NCI-H1694 (cell line): Measurements from ENCODE around the gene ZBTB22.
"Not testable (repeated sequence)": the region's sequence is repeated elsewhere in the genome, so short reads cannot be mapped to it uniquely, and the experiment has no call there.

ENCODE experiments used
- DNase-seq: peaks from one replicate; lab custom pipeline; 2025; lab: John Stamatoyannopoulos, UW

ZBTB22 gene

DNA sequence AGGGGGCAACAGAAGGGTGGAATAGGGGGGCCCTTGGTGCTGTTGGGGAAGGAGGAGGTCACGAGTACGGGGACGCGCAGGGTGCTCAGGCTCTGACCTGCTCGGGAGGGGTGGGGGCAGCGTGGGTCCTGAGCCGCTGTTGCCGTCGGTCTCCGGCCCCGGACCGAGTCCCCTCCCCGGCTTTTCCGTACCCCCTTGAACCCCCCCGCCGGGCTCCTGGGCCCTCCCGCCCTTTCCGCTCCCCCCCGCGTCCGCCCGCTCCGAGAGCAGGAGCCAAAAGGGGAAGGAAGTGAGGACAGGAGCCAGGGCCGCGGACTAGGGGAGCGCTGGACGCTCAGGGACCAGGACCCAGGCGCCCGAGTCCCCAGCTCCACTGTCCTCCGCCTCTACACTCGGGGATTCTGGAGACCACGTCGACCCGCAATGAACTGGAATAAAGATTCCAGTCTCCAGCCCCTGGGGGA is 18.7 kb downstream of the ZBTB22 start, which contains the start of gene RGL2:
Gene RGL2, minus strand, starts transcription at position 170 of the 464 bp plus-strand sequence. CDS start 332 bp downstream, outside the sequence.
- no peak for DNase-seq

DNA sequence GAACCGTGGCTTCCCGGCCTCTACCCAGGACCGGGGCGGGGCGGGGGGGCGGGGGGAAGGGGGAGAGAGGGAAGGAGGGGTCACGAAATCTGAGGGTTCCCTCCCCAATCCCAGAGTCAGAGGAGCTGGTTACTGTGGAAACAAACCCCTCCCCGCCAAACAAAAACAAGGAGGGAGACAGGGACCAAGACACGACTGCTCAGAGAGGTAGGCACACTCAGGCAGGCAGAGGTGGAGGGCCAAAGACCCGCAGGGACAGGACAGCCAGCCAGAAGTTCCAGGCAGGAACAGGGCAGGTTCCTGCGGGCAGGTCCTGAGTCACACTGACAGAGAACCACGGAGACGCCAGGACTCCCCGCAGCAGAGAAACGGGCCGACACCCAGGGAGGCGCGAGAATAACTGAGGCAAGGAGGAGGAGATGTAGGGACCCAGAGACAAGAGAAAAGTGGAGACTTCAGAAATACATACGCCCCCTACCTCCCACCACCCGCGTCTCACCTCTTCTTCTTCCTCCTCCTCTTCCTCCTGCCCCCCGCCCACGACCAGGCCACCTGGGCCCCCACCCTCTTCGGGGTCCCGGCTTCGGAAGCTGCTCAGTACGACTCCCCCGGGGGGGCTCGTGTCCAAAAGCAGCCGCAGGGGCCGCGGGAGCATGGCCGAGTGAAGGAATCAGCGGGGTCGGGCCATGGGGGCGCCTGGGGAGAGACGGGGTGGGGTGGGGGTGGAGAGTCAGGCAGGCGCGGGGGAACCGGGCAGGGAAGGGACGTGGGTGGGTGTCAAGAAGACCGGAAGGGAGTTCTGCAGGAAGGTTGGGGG is 19.4 kb downstream of the ZBTB22 start:
- DNase-seq, result no peak

DNA sequence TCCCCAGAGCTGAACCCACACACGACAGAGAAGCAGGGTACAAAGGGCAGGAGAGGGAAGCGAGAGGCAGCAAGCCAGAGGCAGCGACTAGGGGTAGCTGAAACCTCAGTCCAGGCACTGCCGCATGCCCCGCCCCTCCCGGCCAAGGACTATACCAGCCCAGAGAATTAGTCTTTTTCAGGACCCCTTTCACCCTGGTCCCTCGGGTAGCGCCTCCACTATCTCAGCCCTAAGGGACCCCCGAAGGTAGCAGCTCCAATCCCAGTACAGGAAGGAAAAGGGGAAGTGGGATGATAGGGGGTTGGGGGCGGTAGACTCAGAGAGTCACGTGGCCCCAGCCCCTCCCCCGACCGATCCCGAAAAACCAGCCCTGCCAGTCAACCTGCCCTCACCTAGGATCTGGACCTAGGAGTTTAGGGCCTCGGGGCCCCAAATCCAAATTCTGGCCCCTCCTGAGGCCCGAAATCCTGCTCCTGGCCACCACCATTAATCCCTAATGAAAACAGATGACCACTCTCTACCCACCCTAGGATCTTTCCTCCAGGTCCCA is 20.1 kb downstream of the ZBTB22 start:
- no peak for DNase-seq

DNA sequence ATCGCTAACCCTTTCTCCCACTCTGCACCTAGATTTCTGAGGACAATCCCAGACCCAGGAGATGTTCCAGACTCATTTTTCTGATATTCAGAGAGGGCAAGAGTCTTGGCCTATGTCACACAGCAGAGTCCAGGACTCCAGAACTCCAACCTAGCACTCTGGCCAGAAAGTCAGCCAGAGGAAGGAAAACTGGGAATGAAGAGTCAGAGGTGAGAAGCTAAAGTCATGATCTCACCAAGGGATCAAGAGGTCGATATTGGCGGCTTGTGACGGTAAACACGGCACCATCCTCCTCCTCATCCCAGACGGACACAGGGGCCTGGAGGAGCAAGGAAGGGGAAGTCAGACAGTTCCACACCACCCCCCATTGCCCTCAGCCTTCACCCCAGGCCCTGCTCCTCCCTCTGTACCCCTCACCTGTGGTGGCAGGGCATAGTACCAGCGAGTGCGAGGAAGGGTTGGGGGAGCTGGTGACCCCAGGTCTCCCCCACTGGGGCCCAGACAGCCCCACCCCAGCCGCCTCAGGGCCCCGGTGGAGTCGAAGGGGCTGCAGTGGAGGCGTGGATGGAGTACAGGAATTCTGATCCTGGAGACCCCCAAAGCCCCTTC is 20.6 kb downstream of the ZBTB22 start:
- DNase-seq, result no peak

DNA sequence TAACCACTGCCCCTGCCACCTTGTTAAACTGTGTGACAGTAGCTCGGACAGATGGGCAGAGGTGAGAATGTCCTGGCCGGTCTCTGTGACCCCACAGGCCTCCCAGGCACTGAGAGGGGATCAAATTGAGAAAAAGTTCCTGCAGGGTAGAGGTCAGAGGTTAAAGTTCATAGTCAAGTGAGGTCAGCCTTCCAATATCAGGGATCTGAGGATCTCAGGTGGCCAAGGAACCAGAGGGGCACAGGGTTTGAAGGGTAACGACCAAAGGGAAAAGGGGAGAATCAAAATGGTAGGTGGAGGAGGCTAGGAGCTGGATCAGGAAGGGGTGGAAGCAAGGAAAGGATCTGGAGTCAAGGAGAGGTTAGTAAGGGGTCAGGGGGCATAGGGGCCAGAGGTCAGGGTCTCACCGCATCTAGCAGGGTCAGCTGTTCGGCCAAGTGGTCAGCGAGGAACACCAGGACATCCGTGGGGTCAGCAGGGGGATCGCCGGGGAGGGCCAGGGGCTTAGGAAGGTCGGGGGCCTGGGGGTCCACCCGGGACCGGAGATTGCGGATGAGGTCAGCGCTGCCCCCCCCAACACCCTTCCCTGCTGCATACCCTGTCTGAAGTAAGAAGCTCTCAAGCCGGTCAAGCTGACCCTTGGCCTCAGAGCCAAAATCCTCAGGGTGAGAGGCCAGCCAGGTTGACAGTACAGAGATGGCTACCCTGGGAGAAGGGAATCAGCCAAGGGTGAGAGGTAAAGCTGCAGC is 21.7 kb downstream of the ZBTB22 start:
- DNase-seq, result no peak

DNA sequence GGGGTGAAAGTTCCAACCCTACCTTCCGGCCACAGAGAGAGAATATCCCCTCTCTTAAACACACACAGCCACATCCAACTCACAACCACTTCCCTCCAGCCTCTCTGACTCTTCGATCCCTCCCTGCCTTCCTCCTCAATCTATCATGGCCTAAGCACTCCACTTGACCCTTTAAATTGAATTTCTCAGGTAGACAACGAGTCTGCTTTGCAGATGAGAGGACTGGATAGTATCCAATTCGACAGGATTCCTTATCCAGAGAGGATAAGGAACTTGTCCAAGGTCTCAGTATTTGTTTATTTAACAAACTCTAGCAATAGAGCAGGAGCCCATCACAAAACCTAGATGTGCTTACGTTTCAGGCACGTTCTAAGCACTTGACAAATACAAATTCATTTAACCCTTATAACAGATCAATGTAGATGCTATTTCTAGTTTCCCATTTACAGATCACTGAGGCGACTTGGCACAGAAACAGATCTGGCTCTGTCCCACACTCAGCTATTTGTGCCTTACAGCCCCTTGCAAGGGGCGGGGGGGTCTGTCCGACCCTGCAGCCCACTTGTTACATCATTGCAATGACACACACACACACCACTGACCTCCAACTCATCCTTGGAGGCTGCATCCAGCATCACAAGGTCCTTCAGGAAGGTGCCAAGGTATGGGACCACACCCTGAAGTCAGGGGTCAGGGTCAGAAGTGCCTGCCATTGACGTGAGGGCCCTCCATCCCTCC is 23.3 kb downstream of the ZBTB22 start:
- DNase-seq, result no peak

DNA sequence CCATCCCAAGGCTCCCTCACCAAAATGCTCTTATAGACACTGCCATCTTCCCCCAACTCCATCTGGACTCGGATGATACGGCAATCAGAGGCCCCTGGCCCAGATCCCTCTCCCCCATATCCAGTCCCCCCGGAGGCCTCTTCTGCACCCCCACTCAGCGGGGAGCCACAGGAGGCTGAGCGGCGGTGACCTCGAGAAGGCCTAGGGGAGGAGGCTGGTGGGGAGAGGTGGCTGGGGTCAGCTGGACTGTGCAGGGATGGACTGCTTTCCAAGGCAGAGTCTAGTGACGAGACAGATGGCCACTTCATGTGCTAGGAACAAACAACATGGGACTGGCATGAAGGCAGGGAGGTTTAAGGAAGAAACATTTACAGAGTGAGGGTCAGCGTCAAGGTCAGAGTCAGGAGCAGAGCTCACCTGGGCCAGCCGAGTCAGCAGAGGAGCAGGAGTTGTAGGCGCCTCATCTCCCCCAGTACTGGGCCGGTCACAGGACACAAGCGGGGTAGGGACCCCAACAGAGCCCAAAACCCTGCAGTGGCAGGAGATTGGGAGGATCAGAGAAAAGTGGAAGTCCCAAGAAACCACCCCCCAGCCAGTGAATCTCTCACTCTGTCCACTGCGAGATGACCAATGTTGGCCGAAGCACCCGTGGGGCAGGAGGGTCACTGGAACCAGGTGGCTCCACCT is 24.4 kb downstream of the ZBTB22 start:
- DNase-seq, result no peak

DNA sequence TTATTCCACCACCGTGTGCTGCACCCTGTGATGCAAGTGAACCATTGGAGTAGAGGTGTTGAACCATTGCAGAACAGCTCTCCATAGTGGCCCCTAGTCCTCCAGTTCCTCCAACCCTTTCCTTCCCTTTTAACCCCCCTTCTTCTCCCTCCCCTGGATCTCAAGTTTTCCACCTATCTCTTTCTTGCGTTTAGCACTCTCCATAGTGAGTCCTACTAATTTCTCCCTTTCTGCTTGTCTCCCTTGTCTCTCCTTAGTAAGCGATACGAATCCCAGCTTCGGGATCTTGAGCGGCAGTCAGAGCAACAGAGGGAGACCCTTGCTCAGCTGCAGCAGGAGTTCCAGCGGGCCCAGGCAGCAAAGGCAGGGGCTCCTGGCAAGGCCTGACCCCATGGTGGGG is 27.1 kb downstream of the ZBTB22 start:
- DNase-seq, result no peak

DNA sequence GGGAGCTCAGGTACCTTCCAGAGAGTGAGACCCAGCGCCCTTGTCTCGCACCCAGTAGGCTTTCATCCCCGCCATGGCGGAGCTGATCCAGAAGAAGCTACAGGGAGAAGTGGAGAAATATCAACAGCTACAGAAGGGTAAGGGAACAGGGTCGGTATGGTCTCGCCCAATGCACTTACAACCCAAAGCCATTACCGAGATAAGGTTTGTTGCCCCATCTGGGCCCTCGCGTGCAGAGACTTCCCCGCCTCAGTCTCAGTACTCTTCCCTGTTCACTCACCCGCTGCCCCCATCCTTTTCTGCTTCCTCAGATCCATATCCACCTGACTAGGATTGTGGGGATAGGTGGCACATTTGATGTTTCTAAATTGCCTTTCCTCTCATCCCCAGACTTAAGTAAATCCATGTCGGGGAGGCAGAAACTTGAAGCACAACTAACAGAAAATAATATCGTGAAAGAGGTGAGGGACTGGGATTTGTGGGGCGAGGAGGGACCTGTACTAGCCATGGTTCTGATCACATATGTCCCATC is 27.7 kb downstream of the ZBTB22 start:
- DNase-seq, result no peak

DNA sequence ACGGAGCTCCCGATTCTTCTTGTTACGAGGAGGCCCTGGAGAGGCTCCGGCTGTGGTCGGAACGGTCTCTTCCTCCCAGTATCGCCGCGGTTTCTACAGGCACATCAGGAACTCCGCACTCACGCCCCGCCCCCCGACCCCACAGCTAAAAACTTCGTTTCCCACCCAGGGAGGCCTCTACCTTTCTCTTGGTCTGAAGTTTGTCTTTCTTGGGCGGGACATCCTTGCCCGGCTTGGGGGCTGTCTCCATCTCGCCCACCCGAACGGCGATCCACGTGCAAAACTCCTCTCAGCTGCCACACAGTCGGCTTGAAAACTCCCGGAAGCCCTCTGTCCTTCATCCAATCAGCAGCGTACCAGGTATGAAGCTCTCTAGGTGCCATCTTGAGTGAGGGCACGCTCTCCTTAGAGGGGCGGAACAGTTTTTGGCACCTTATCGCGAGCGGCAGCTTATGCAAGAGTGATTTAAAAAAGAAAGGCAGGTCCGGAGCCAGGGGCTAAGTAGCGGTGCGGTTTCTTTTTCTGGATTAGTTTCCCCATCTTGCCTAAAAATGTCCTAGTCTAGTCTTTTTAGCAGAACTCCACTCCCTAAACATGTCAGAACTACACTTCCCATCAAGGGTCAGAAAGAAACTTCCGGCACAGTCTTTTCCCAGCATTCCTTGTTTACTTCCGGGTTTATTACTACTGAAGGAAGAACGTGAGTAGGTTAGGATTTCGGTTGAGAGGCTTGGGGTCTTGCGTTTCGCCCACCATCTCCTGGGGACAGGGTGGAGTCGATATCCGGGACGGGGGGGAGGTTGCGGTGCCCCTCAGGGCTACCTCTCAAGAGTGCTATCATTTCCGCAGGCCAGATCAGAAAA is 28.4 kb downstream of the ZBTB22 start, which contains the start of the genes PFDN6 and WDR46:
Gene PFDN6, plus strand, starts transcription at position 681 of the 863 bp plus-strand sequence. CDS start 256 bp downstream, outside the sequence.
Gene WDR46, minus strand, starts transcription at position 319 of the 863 bp plus-strand sequence. Its CDS starts 69 bp downstream, at position 250.
- peak; percentile 73 for DNase-seq

DNA sequence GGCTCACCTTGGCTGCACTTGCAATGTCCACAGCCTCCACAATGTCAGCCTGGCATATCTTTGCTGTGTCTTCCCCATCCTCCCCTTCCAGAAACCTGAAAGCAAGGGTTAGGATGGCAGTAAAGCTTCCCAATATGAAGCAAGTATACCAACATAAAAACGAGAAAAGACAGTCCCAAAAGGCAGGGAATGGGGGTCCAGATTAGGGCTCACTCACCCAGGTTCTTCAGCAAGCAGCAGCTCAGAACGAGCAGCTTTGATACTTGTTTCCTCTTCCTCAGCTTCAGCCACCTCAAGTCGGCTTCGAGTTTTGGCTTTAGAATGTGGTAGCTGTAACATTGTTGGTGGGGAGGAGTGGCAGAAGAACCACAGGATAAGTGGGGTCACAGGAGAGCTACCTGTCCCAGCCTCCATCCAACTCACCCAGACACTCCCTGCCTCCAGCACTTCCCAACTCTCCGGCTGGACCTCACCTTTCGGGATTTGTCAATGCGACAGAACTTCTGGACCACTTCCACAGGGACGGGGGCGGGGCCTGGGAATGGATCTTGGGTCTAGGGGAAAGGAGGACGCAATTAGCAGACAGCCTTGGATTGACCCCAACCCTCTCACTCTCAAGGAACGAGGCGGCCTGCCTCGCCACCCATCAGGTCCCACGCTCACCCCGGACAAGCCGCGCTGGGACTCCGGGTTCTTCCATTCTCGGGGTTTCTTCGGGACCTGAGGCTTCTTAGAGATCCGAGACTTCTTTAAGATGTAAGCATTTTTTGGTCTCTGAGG is 29.2 kb downstream of the ZBTB22 start:
- DNase-seq, result no peak

DNA sequence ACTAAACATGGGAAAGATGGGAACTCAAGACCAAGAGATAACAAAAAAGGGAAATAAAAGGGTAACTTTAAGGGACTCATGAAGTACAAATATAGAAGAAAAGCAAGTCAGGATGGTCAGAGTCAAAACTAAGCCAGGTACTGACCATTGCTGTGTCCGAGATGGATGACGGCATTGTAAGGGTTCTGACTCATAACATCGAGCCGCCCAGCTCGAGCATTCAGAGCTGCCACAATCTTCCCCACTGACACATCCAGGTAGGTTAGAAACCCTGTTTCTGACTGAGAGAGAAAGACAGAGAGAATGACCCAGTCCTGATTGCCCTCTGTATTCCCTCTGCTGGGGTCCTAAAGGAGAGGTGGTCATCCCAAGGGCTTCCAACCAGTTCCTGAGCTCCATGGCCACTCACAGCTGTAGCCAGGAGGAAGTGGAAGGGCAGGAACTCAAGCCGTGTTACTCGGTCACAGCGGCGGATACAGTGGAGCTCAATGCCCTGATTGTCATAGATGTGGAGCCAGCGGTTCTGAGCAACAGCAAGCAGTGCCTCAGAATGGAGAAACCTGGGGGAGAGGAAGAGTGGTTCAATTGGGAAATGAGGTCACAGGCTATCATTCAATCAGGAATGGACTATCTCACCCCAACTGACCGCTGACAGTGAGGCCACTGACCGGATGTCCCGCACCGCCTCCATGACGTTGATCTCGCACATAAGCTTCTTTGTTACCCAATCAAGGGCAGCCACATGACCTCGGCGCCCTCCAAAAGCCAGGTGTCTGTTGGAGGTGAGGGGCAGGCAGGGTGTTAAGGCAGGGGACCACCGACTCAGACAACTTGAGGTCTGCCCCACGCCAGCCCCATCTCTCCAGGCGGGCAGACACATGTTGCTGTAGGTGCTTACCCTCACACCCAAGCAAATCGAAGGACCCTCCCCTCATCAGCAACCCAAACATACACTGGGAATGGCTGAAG is 30.3 kb downstream of the ZBTB22 start:
- no peak for DNase-seq

DNA sequence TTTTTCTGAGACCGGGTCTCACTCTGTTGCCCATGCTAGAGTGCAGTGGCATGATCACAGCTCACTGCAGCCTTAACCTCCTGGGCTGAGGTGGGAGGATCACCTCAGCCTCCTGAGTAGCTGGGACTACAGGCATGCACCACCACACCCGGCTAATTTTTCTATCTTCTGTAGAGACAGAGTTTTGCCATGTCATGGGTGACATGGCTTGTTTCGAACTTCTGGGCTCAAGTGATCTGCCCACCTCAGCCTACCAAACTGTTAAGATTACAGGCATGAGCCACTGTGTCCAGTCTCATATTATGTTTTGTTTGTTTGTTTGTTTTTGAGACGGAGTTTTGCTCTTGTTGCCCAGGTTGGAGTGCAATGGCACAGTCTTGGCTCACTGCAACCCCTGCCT is 32.3 kb downstream of the ZBTB22 start:
- DNase-seq, result not testable (repeated sequence)

DNA sequence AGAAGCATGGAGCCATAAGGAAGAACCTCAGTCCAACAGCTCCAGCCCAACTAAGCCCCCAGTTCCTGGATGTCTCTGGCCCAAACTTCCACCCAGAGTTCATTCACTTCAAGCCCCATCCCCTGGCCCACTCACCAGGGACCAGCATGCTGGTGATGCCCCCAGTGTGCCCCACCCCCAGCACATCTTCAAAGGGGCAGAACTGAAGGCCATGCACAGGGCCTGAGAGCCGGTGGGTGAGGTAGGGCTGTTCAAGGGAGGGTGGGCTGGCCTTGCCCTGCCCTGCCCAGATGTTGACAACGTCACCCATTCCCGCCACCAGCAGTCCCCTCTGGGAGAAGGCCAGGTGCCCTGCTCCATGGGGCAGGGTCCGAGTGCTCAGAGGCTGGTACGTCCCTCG is 37.0 kb downstream of the ZBTB22 start:
- no peak for DNase-seq

DNA sequence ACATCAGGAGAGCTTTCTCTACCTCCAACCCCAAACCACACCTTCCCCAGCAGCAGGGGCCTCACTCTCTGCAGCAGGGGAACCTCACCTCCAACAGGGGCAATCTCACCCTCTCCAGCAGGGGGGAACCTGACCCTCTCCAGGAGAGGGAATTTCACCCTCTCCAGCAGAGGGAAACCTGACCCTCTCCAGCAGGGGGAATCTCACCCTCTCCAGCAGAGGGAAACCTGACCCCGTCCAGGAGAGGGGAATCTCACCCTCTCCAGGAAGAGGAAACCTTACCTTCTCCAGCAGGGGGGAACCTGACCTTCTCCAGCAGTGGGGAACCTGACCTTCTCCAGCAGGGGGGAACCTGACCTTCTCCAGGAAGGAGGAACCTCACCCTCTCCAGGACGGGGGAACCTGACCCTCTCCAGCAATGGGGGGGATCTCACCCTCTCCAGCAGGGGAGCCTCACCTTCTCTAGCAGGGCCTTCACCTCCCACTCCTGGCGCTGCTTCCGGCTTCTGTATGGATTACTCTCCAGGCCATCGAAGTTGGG is 37.5 kb downstream of the ZBTB22 start:
- peak; percentile 64 for DNase-seq

DNA sequence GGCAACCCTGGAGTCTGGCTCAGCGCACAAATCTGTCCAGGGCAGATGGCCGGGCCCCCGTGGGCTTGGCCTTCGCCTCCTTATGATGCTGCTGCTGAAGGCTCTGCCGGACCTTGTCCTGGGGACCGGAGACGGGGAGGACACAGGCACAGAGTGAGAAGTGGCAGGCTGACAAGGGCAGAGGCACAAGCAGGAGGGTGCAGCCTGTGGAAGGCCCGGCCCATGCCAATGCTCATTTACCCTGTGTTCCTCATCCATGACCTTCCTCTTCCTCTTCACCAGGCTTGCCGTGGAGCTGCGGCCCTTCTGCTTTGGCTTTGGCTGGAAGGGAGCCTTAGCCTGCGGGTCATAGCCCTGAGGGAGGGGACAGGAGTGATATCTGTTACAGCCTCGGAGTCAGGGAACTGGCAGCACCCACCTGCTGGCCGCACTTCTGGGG is 38.3 kb downstream of the ZBTB22 start:
- DNase-seq, result no peak

DNA sequence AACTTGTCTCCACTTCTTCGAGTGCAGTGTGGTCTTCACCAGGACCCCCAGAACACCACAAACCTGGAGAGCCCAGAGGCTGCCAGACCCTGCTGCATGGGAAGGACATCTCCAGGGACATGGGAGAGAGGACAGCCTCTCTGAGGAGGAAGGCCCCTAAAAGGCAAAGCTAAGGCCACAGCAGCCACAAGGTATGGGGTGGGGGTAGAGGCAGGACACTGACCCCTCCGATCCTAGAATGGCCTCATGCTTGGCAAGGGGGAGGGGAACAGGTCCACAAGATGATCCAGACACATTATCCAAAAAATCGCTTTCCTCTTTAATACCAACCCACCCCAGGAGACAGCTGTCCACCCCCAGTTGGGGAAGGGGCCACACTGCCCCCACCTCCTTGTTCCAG is 38.7 kb downstream of the ZBTB22 start:
- no peak for DNase-seq
